ENCODE data around the gene SLF1.
"Not testable (repeated sequence)": the region's sequence is repeated elsewhere in the genome, so short reads cannot be mapped to it uniquely, and the experiment has no call there.

Gene SLF1

GRCh38 chr5:94618493-94619328 lies at the start of gene SLF1, which contains the start of gene KIAA0825:
Gene SLF1, plus strand, starts transcription at chr5:94618669. Its CDS starts 10,142 bp downstream, at chr5:94628811.
Gene KIAA0825, minus strand, starts transcription at chr5:94618604. Its CDS starts 81,478 bp downstream, at chr5:94537126.
- peak; percentile 88 for DNase-seq

DNA sequence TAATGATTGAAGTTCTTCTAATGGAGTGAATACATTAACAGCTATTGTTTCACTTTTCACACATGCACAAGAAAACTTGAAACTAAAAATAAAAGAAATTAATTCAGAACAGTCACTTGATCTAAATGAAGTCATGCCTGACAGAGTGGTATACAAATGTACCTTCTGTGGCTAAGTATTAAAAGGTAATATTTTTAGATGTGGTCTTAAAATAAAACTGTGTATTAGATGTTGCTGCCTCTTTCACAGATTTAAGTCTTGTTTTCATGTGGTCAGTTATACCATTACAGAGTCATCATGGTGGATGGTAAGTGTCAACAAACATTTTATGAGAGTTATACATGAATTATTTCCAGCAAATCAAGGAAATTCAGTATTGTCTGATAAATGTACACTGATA lies 47.1 kb upstream of the SLF1 start:
- DNase-seq: no peak

DNA sequence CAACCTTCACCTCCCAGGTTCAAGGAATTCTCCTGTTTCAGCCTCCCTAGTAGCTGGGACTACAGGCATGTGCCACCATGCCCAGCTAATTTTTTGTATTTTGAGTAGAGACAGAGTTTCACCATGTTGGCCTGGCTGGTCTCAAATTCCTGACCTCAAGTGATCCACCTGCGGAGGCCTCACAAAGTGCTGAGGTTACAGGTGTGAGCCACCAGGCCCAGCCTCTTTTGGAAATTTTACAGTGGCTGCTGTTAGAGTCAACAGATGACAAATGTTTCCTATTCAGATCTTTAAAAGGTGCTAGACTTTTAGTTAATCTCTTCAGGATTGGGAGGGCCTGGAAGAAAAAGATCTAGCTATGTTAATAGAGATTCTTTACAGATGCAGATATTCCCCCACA lies 45.1 kb upstream of the SLF1 start:
- DNase-seq: not testable (repeated sequence)

- no peak for DNase-seq
Observed at GRCh38 chr5:94575196-94575595, 43.3 kb upstream of the SLF1 start.

- no peak for DNase-seq
Observed at GRCh38 chr5:94577466-94578245, 40.8 kb upstream of the SLF1 start.

- DNase-seq: no peak
Observed at GRCh38 chr5:94595281-94595840, 23.1 kb upstream of the SLF1 start.

DNA sequence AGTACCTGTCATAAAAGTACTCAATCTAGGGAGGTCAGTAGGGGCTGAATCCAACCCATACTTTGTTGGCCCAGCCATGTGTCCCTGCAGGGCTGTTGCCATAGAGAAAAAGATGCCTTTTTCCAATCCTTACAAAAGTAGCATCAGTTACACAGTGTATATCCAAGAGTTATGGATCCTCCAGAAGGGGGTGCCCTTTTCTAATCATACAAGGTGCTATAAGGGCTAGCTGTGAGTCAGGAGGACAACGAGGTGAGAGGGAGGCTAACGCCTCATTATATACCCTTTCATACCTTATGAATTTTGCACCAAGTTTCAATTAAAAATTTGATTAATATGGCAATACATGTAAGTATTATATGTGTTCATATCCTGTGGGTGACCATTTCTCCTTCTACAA lies 4.9 kb upstream of the SLF1 start:
- DNase-seq: peak; percentile 46

GRCh38 chr5:94614156-94614805 lies 4.2 kb upstream of the SLF1 start:
- no peak for DNase-seq

DNA sequence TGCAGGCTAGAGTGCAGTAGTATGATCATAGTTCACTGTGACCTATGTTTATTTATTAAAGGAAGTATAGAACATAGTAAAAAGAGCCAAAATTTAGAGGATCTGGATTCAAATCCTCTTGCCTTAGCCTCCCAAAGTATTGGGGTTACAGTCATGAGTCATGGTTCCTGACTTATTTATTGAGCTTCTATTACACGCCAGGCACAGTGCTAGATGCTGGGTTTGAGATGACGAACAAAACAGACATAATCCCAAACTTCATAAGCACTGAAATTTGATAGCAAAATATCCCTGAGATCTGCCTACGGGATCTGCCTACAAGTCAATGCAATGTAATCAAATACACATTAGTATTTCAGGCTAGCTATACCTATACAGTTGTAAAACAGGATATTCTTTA lies 2.6 kb upstream of the SLF1 start:
- DNase-seq: no peak

DNA sequence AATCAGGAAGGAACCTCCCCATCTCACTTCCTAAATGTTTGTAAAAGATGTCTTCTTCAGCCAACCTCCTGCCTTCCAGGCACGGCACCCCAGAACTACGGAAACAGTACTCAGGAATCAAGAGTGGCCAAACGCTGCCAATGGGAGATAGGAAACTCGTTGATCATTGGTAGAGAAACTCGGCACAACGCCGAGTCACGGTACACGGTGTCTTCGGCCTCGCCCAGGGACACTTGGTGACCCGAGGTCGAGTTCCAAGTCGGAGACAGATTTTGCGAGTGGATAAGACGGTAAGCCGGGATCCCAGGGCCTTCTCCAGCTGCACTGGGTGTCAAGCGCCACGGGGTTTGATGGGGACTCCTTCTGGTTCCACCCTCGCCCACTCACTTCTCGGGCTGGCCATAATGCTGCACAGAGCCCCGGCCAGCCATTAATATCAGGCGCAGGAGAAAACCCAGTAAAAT lies 408 bp upstream of the SLF1 start:
- peak; percentile 53 for DNase-seq

DNA sequence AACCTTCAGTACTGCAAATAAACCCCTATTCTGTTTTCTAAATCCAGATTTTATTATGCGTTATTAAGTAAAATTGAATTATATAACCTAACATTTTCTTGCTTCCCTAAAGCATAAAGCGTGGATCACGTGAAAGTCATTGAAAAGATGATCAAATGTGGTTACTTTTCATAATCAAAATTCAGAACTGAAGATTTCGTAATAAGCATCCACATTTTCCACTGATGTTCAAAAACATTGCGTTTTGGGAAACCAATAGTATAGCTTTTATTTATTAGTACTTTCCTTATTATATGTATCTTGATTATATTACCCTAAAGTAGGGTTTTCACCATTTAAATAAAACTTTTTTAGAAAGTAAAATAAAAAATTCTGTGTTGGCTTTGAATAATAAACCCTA lies 1.8 kb downstream of the SLF1 start:
- no peak for DNase-seq

GRCh38 chr5:94621763-94622162 lies 3.3 kb downstream of the SLF1 start:
- no peak for DNase-seq

GRCh38 chr5:94623011-94623410 lies 4.5 kb downstream of the SLF1 start:
- no peak for DNase-seq

GRCh38 chr5:94623877-94624276 lies 5.4 kb downstream of the SLF1 start:
- DNase-seq: no peak

DNA sequence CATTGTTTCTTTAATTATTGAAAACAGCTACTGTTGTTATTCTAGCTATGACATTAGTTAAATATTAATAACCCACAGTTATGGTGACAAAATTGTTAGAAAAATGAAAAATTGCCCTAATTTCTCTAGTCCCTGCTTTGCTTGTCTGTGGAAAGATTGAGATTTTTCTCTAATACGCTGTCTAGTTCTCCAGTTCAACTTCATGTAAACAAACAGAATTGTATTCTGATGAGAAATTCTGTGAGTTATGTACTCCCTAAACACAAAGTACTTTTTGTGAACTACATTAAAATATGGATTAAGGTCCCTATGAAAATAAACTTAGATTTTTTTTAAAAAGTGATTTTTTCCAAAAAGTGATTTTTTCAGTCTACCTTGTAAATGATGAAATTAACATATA lies 8.7 kb downstream of the SLF1 start:
- DNase-seq: no peak

GRCh38 chr5:94632024-94632423 lies 13.6 kb downstream of the SLF1 start:
- no peak for DNase-seq

- DNase-seq: no peak
Observed at GRCh38 chr5:94640176-94640575, 21.7 kb downstream of the SLF1 start.

DNA sequence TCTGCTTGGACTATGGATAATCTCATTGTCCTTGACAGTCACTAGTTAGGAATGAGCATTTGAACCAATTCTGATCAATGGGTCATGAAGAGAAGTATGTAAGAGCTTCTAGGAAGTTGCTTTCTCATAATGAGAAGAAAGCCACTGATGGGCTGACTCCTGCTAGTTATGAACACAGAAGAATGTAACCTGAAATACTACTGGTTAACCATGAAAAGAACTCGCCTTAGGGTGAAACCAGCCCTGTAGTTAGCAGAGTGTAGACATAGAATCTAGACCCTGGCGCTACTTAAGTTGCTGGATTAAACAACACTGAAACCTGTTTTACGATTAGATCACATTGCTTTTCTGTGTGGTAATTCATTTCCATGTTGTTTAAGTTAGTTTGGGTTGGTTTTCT lies 26.6 kb downstream of the SLF1 start:
- DNase-seq: no peak

- no peak for DNase-seq
Observed at GRCh38 chr5:94646758-94647157, 28.3 kb downstream of the SLF1 start.

DNA sequence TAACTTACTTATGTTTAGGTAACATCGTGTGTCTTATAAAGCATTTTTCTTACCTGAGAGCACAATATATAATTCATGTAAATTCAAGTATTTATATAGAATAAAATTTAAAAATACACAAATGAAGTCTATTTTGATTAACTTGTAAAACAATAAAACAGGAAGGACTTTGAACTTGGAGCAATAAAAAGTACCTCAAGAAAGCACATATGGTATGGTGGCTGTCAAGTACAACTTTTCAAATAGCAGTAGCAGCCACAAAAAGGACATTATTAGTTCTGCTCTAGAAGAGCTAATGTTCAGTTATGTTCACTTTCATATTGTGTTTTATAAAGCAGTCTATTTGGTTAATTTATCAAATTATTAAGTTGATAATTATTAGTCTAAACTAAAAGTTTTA lies 31.4 kb downstream of the SLF1 start:
- no peak for DNase-seq

DNA sequence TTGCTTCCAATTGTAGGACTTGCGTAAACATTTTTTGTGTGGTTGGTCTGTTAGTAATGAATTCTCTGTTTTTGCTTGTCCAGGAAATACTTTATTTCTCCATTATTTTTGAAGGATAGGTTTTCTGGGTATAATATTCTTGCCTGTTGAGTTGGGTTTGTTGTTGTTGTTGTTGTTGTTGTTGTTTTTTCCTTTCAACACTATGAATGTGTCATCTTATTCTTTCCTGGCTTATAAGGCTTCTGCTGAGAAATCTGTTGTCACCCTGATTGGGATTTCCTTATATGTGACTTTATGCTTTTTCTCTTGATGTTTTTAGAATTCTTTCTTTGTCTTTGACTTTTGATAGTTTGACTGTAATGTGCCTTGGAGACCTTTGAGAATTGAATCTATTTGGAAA lies 39.8 kb downstream of the SLF1 start:
- DNase-seq: no peak

DNA sequence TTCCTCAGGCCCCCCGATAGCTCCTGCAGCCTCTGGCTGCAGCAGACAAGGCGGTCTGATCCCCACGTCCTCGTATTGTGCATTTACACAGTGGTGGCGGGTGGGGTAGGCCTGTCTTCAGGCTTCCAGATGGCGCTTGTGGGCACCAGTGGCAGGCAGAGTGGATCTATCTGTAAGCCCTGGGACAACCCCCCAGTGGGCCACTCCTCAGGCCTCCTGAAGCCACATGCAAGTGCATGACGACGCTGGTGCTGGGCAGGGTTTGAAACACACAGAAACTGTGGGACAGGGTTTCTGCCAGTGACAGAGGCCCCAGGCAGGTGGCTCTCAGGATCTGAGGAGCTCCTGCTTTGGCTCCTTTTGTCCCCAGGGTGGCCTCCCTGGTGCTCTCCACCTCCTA lies 42.0 kb downstream of the SLF1 start:
- DNase-seq: no peak

- no peak for DNase-seq
Observed at GRCh38 chr5:94661086-94661485, 42.6 kb downstream of the SLF1 start.
